Ovary (tissue), 9 donors: Measurements from ENCODE around the gene OR5T1. TPM values are rescaled to one million over a fixed set of nuclear protein-coding genes. Genes with fewer than 3 reads are reported as not detected.

Experiments used
- DNase-seq, 5 donors: peaks; one replicate each; pipeline ENCODE4 v3.0.0-alpha.2; 2019 to 2020
- H3K27ac ChIP-seq, 2 donors: fragments of 200-600 bp; one replicate each; pipeline versions ENCODE4 v1.5.1 to v1.8.0; 2019 to 2022
- H3K27me3 ChIP-seq: fragments of 200-600 bp; one replicate; pipeline ENCODE4 v1.8.0; 2022
- H3K36me3 ChIP-seq: fragments of 200-600 bp; sonication (generic); one replicate; pipeline ENCODE4 v1.5.1; 2019
- H3K4me1 ChIP-seq: one replicate; pipeline ENCODE4 v1.8.1; 2013; ENCODE audit warnings: mild to moderate bottlenecking, moderate library complexity; ENCODE audit not compliant: insufficient read depth
- H3K4me3 ChIP-seq: fragments of 200-600 bp; sonication (generic); one replicate; pipeline ENCODE4 v1.5.1; 2017
- H3K9me3 ChIP-seq, 2 donors: fragments of 200-600 bp in 1 of 2; sonication (generic) in 1 of 2; one replicate each; pipeline versions ENCODE4 v1.5.1 to v1.8.1; 2013 to 2019; ENCODE audit warnings: mild to moderate bottlenecking in 1 of 2, moderate library complexity in 1 of 2
- CTCF ChIP-seq, 3 donors: fragments of 450-650 bp in 2 of 3; fragments of 200-600 bp in 1 of 3; IDR thresholded peaks; one replicate each; pipeline versions ENCODE4 v1.5.1 to v1.8.0; 2016 to 2022; ENCODE audit warnings: antibody characterized with exemption in 3 of 3, mild to moderate bottlenecking in 1 of 3
- EP300 ChIP-seq: sonication (generic); formaldehyde crosslinking; IDR thresholded peaks from one replicate; pipeline ENCODE4 v1.6.1; 2017; ENCODE audit warnings: antibody characterized with exemption
- POLR2A ChIP-seq: fragments of 450-650 bp; IDR thresholded peaks from one replicate; pipeline ENCODE4 v1.6.1; 2017; ENCODE audit warnings: antibody characterized with exemption, mild to moderate bottlenecking, moderate library complexity
- WGBS, 3 donors: extraction: QIAGEN DNeasy Blood & Tissue Kit in 1 of 3; methylation state at CpG; one replicate each; pipeline versions ENCODE4 v1.1.5 to v1.1.7; 2013 to 2017; 5-methylcytosine and 5-hydroxymethylcytosine counted together
- intact Hi-C, 4 donors: fragments of 100-400 bp; cut with DNase I; formaldehyde crosslinking; loops; one replicate each; pipeline versions ENCODE4 v1.11.0 to v1.15.1; 2022 to 2023
- polyA plus RNA-seq, 2 donors: library from polyadenylated mRNA; stranded (reverse); fragments of 200-250 nt in 1 of 2; fragments of 350-450 nt in 1 of 2; fragmentation: Illumina TruSeq in 1 of 2; extraction: RNeasy Lipid Tissue Mini Kit (QIAGEN cat#74804) in 1 of 2; gene quantifications; one replicate each; pipeline ENCODE4 v1.2.3, GENCODE V29; 2013 to 2014
- total RNA-seq, 7 donors: library from RNA; depleted of rRNA in 2 of 7; stranded (reverse); fragments of >200 nt in 2 of 7; fragmentation: NEBNext Ultra II Directional in 3 of 7; extraction: Animal tissue kit (Norgen Biotek cat#: 25700) in 3 of 7; gene quantifications; one replicate each; pipeline versions ENCODE4 v1.1.0 to v1.2.4, GENCODE V29; 2016 to 2023
- donor health status: DM: no; HTN: no; CAD: no; lungs with moderate emphysema.
- donor health status: DM: no; HTN: no; CAD: no.
- donor health status: Bipolar disorder and iron deficiency.
- donor health status: DM: yes; HTN: yes; CAD: no.
- donor health status: DM: no; HTN: no; CAD: no.
- donor health status: DM: yes; HTN: yes; CAD: no.

The OR5T1 gene
- total and polyA plus RNA-seq, 9 donors: not detected

DNA sequence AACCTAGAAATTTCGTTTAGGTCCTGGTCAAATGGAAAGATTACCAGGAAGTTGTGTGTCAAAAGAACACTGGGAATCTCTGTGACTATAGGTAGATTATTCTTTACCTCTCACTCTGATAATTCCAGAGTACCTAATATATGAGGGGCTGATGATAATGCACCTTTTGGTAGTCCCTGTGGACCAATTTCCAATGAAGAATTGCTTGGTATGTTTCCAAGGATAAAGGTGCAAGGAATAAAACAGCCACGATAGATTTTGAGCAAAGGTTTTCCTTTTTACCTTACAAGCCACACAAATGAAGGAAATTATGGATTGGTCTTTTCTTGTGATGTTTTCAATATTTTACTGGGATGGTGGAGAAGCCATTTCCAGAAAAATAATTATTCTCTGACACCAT lies 18.2 kb downstream of the OR5T1 start, which contains the start of gene OR8H1:
Gene OR8H1 (minus strand): TSS at position 101 of the 400 bp plus-strand sequence. CDS start 1,192 bp downstream, outside the sequence.
- H3K36me3 ChIP-seq: no peaks in the 10 kb centered on the region
- no peaks in the 10 kb centered on the region for H3K4me1 ChIP-seq
- no peak within 1 kb of the TSS for H3K4me3 ChIP-seq
- DNase-seq: no peak
- 62 to 69% (median 64%) methylated on average over 2 of the region's 2 CpGs for WGBS, 3 donors
- intact Hi-C loops: no loop called here
- H3K27ac ChIP-seq: no peak within 1 kb of the TSS
- no peaks in the 10 kb centered on the region for H3K27me3 ChIP-seq
- TF ChIP-seq CTCF (IDR thresholded peaks at IDR 0.05) (no peak), POLR2A (no peak), EP300 (no peak)
- no peaks in the 10 kb centered on the region for H3K9me3 ChIP-seq

DNA sequence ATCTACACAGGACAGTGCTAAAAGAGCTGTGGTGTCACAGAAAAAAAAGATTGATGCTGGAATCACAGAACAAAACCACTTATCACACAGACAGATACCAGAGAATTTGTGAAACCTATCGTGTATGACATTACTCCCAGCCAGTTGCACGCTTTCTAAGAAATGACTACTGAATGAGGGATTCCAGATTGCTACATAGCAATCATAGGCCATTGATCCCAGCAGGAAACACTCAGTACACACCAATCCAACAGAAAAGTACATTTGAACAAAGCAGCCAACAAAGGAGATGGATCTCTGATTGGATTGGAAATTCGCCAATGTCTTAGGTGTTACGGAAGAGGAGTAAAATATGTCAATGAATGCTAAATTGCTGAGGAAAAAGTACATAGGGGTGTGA lies 22.9 kb downstream of the OR5T1 start:
- H3K9me3 ChIP-seq: no peaks in the 10 kb centered on the region
- intact Hi-C loops: no loop called here
- TF ChIP-seq EP300 (no peak), POLR2A (no peak), CTCF (IDR thresholded peaks at IDR 0.05) (no peak)
- no peak overlapping the region for H3K4me3 ChIP-seq
- 76 to 90% (median 84%) methylated on average over 4 of the region's 4 CpGs for WGBS, 3 donors
- H3K4me1 ChIP-seq: no peaks in the 10 kb centered on the region
- no peak for DNase-seq
- no peak overlapping the region for H3K27ac ChIP-seq
- H3K36me3 ChIP-seq: no peaks in the 10 kb centered on the region
- H3K27me3 ChIP-seq: no peaks in the 10 kb centered on the region

DNA sequence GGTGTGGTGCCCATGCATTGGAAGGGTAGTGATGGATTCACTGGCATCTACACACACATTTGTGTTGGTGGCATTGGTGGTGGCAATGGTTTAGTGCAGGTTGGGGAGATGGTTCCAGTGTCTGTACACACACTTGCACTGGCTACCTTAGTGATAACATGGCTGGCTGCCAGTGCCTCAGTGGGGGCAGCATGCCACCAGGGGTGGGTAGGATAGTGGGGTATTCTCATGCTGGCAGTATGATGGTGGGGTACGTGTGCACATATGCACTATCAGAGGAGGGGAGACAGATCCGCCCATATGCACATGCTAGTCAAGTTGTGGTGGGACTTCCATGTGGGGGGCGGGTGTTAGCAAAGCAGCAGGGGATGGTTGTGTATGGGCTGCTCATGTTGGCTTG lies 33.9 kb downstream of the OR5T1 start:
- no peak for TF ChIP-seq POLR2A
- TF ChIP-seq EP300: no peak
- TF ChIP-seq CTCF (IDR thresholded peaks at IDR 0.05): no peak
- 83 to 92% (median 84%) methylated on average over 3 of the region's 3 CpGs for WGBS, 3 donors
- no peak for DNase-seq
- intact Hi-C loops: no loop called here
- no peaks in the 10 kb centered on the region for H3K36me3 ChIP-seq
- H3K27ac ChIP-seq: no peak overlapping the region
- H3K9me3 ChIP-seq: no peaks in the 10 kb centered on the region
- no peaks in the 10 kb centered on the region for H3K4me1 ChIP-seq
- H3K27me3 ChIP-seq: no peaks in the 10 kb centered on the region
- no peak overlapping the region for H3K4me3 ChIP-seq

GRCh38 chr11:56314844-56315243 lies 40.9 kb downstream of the OR5T1 start, which contains the start of gene OR8K3:
Gene OR8K3 (plus strand): TSS chr11:56315144. CDS start chr11:56318307, 3,163 bp downstream.
- H3K27ac ChIP-seq: no peak within 1 kb of the TSS
- TF ChIP-seq EP300 (no peak), CTCF (IDR thresholded peaks at IDR 0.05) (no peak), POLR2A (no peak)
- intact Hi-C loops: no loop called here
- H3K4me1 ChIP-seq: no peaks in the 10 kb centered on the region
- H3K36me3 ChIP-seq: no peaks in the 10 kb centered on the region
- no peaks in the 10 kb centered on the region for H3K27me3 ChIP-seq
- no peak within 1 kb of the TSS for H3K4me3 ChIP-seq
- H3K9me3 ChIP-seq: no peaks in the 10 kb centered on the region
- DNase-seq: no peak

Other genes with a start within 250 kb of the OR5T1 start
- not detected for gene OR5AS1, start 246.5 kb upstream of the OR5T1 start, total RNA-seq
- gene OR5AS1, start 246.5 kb upstream of the OR5T1 start, polyA plus RNA-seq: not detected
- gene OR8I2, start 180.8 kb upstream of the OR5T1 start, total RNA-seq: not detected
- gene OR8I2, start 180.8 kb upstream of the OR5T1 start, polyA plus RNA-seq: not detected
- gene OR8H2, start 170.5 kb upstream of the OR5T1 start, total RNA-seq: not detected
- not detected for gene OR8H2, start 170.5 kb upstream of the OR5T1 start, polyA plus RNA-seq
- gene OR8H3, start 151.8 kb upstream of the OR5T1 start, total RNA-seq: not detected
- not detected for gene OR8H3, start 151.8 kb upstream of the OR5T1 start, polyA plus RNA-seq
- gene OR8J3, start 134.0 kb upstream of the OR5T1 start, total RNA-seq: not detected
- gene OR8J3, start 134.0 kb upstream of the OR5T1 start, polyA plus RNA-seq: not detected
- not detected for gene OR8K5, start 113.8 kb upstream of the OR5T1 start, total RNA-seq
- gene OR8K5, start 113.8 kb upstream of the OR5T1 start, polyA plus RNA-seq: not detected
- not detected for gene OR5J2, start 97.5 kb upstream of the OR5T1 start, total RNA-seq
- not detected for gene OR5J2, start 97.5 kb upstream of the OR5T1 start, polyA plus RNA-seq
- not detected for gene OR5T2, start 39.9 kb upstream of the OR5T1 start, total RNA-seq
- not detected for gene OR5T2, start 39.9 kb upstream of the OR5T1 start, polyA plus RNA-seq
- not detected for gene OR5T3, start 21.9 kb upstream of the OR5T1 start, total RNA-seq
- gene OR5T3, start 21.9 kb upstream of the OR5T1 start, polyA plus RNA-seq: not detected
- gene OR8H1, start 18.1 kb downstream of the OR5T1 start, total RNA-seq: not detected
- gene OR8H1, start 18.1 kb downstream of the OR5T1 start, polyA plus RNA-seq: not detected
- gene OR8K3, start 41.0 kb downstream of the OR5T1 start, total RNA-seq: not detected
- gene OR8K3, start 41.0 kb downstream of the OR5T1 start, polyA plus RNA-seq: not detected
- not detected for gene OR8K1, start 71.9 kb downstream of the OR5T1 start, total RNA-seq
- not detected for gene OR8K1, start 71.9 kb downstream of the OR5T1 start, polyA plus RNA-seq
- gene OR8J1, start 80.1 kb downstream of the OR5T1 start, total RNA-seq: not detected
- gene OR8J1, start 80.1 kb downstream of the OR5T1 start, polyA plus RNA-seq: not detected
- not detected for gene OR8U1, start 101.5 kb downstream of the OR5T1 start, total RNA-seq
- gene OR8U1, start 101.5 kb downstream of the OR5T1 start, polyA plus RNA-seq: not detected
- gene OR5AL1, start 138.5 kb downstream of the OR5T1 start, total RNA-seq: not detected
- gene OR5AL1, start 138.5 kb downstream of the OR5T1 start, polyA plus RNA-seq: not detected
- gene OR5M3, start 199.2 kb downstream of the OR5T1 start, total RNA-seq: not detected
- gene OR5M3, start 199.2 kb downstream of the OR5T1 start, polyA plus RNA-seq: not detected
- gene OR5M8, start 217.2 kb downstream of the OR5T1 start, total RNA-seq: not detected
- gene OR5M8, start 217.2 kb downstream of the OR5T1 start, polyA plus RNA-seq: not detected